ENCODE results near the gene LRRC9. TPM values are rescaled to one million over a fixed set of nuclear protein-coding genes. Genes with fewer than 3 reads are reported as not detected.
"Not testable (repeated sequence)": the region's sequence is repeated elsewhere in the genome, so short reads cannot be mapped to it uniquely, and the experiment has no call there.

LRRC9 gene
- total RNA-seq, 1 donor from 2014 or later = 1.7 TPM

DNA sequence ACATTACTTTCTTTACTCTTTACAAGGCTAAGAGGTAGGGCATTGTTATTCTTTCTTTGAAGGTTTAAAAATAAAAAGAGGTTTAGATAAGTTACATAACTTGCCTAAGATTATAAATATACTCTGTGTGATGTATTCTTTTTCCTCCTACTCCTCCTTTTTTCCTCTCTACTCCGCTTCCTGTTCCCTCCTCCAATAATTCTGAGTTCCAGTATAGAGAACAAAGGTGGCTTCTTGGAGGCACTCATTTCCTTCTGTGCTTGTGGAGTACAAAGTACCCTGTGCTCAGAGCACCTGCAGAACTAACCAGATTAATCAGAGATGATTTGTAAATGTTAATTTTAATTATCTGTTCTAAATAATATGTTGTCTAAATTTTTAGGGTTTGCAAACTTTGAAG, 11.3 kb downstream of the LRRC9 start:
- no peak for DNase-seq (ENCODE audit: extremely low spot score, unreplicated experiment)
- Mint-ChIP-seq H3K9me3 (no peaks in the 10 kb centered on the region), H3K36me3 (no peaks in the 10 kb centered on the region), H3K27ac (no peak overlapping the region), H3K4me3 (no peak overlapping the region), H3K27me3 (no peaks in the 10 kb centered on the region), H3K4me1 (ENCODE audit: unreplicated experiment) (no peaks in the 10 kb centered on the region)
- TF ChIP-seq, protein P1, sequence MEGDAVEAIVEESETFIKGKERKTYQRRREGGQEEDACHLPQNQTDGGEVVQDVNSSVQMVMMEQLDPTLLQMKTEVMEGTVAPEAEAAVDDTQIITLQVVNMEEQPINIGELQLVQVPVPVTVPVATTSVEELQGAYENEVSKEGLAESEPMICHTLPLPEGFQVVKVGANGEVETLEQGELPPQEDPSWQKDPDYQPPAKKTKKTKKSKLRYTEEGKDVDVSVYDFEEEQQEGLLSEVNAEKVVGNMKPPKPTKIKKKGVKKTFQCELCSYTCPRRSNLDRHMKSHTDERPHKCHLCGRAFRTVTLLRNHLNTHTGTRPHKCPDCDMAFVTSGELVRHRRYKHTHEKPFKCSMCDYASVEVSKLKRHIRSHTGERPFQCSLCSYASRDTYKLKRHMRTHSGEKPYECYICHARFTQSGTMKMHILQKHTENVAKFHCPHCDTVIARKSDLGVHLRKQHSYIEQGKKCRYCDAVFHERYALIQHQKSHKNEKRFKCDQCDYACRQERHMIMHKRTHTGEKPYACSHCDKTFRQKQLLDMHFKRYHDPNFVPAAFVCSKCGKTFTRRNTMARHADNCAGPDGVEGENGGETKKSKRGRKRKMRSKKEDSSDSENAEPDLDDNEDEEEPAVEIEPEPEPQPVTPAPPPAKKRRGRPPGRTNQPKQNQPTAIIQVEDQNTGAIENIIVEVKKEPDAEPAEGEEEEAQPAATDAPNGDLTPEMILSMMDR (conservative IDR thresholded peaks at IDR 0.05) = no peak

DNA sequence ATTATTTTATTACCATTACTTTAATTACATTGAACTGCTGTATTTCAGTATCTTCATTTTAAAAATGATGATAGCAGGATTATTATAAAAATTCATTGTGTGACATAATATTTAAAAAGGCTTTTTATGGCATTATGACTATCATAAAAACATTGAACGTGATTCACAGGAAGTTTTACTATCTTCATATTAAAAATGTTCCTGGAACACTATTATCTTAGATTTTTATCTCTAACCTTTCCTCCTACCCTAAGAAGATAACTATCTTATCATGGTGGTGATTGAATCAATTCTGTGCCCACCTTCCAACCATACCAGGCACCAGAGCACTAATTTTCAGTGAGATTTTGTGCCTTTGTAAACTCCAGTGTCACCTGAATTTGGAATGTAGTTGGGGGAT, 16.2 kb downstream of the LRRC9 start:
- H3K27ac Mint-ChIP-seq = no peak overlapping the region
- TF ChIP-seq, protein P1 (conservative IDR thresholded peaks at IDR 0.05) = no peak
- H3K36me3 Mint-ChIP-seq = no peaks in the 10 kb centered on the region
- H3K4me1 Mint-ChIP-seq (ENCODE audit: unreplicated experiment) = no peaks in the 10 kb centered on the region
- H3K9me3 Mint-ChIP-seq = no peaks in the 10 kb centered on the region
- no peaks in the 10 kb centered on the region for H3K27me3 Mint-ChIP-seq
- no peak overlapping the region for H3K4me3 Mint-ChIP-seq
- DNase-seq (ENCODE audit: extremely low spot score, unreplicated experiment) = no peak

DNA sequence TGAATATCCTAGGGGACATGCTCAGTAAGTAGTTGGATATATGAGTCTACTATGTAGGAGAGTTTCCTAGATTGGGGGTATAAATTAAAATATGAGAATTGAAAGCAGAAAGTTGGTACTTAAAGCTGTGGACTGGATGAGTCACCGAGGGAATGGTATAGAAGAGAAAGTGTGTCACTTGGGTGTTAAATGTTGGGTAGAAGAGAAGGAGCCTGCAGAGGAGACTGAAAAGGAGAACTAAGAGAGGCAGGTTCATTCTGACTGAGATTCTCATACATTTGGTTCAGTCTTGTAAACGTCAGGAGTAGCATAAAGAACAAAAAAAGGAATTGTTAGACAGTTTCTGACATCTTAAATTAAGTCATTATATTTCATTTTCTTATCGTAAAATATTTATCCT, 19.9 kb downstream of the LRRC9 start:
- no peaks in the 10 kb centered on the region for H3K4me1 Mint-ChIP-seq (ENCODE audit: unreplicated experiment)
- no peaks in the 10 kb centered on the region for H3K36me3 Mint-ChIP-seq
- TF ChIP-seq, protein P1 (conservative IDR thresholded peaks at IDR 0.05) = no peak
- DNase-seq (ENCODE audit: extremely low spot score, unreplicated experiment) = no peak
- no peak overlapping the region for H3K27ac Mint-ChIP-seq
- no peaks in the 10 kb centered on the region for H3K27me3 Mint-ChIP-seq
- no peaks in the 10 kb centered on the region for H3K9me3 Mint-ChIP-seq
- no peak overlapping the region for H3K4me3 Mint-ChIP-seq

DNA sequence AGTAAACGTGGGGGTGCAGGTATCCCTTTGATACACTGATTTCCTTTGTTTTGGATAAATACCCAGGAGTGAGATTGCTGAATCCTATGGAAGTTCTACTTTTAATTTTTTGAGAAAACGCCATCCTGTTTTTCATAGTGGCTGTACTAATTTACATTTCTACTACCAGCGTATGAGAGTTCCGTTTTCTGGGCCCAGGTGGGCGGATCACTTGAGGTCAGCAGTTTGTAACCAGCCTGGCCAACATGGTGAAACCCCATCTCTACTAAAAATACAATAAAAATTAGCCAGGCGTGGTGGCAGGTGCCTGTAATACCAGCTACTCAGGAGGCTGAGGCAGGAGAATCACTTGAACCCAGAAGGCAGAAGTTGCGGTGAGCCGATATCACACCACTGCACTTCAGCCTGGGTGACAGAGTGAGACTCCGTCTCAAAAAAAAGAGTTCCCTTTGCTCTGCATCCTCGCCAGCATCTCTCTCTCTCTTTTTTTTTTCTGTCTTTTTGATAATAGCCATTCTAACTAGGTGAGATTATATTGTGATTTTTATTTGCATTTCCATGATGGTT, 22.4 kb downstream of the LRRC9 start:
- H3K4me1 Mint-ChIP-seq (ENCODE audit: unreplicated experiment); H3K9me3 Mint-ChIP-seq; H3K36me3 Mint-ChIP-seq; H3K27ac Mint-ChIP-seq; H3K27me3 Mint-ChIP-seq; DNase-seq (ENCODE audit: extremely low spot score, unreplicated experiment); H3K4me3 Mint-ChIP-seq: not testable (repeated sequence)

DNA sequence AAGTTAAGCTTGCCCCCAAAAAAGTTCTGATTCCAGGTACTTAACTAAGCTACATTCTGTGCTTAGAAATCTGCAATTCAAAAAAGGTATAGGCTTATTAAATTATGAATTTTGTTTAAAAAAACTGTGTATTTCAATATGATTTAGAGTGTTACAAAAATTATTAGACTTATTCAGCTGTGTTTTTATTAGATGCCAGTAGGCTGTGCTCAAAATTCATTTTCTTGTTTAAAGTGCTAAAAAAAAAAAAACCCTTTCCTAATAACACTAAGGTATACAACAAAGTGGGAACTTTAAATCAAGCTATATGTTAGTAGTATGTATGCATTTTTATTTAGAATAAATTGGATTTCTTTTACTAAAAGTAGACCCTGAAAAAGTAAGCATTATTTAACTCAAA, 25.0 kb downstream of the LRRC9 start:
- H3K9me3 Mint-ChIP-seq = no peaks in the 10 kb centered on the region
- TF ChIP-seq, protein P1 (conservative IDR thresholded peaks at IDR 0.05) = no peak
- H3K4me1 Mint-ChIP-seq (ENCODE audit: unreplicated experiment) = no peaks in the 10 kb centered on the region
- no peaks in the 10 kb centered on the region for H3K27me3 Mint-ChIP-seq
- DNase-seq (ENCODE audit: extremely low spot score, unreplicated experiment) = no peak
- no peak overlapping the region for H3K4me3 Mint-ChIP-seq
- no peak overlapping the region for H3K27ac Mint-ChIP-seq
- no peaks in the 10 kb centered on the region for H3K36me3 Mint-ChIP-seq

DNA sequence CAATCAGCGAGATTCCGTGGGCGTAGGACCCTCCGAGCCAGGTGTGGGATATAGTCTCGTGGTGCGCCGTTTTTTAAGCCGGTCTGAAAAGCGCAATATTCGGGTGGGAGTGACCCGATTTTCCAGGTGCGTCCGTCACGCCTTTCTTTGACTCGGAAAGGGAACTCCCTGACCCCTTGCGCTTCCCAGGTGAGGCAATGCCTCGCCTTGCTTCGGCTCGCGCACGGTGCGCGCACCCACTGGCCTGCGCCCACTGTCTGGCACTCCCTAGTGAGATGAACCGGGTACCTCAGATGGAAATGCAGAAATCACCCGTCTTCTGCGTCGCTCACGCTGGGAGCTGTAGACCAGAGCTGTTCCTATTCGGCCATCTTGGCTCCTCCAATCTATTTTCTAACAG, 32.2 kb downstream of the LRRC9 start:
- not testable (repeated sequence) for H3K27me3 Mint-ChIP-seq; DNase-seq (ENCODE audit: extremely low spot score, unreplicated experiment); H3K4me1 Mint-ChIP-seq (ENCODE audit: unreplicated experiment); H3K36me3 Mint-ChIP-seq
- H3K27ac Mint-ChIP-seq = peak overlapping the region; percentile 72
- H3K9me3 Mint-ChIP-seq = peaks cover 10% of the 10 kb centered on the region
- H3K4me3 Mint-ChIP-seq = peak overlapping the region; percentile 81

DNA sequence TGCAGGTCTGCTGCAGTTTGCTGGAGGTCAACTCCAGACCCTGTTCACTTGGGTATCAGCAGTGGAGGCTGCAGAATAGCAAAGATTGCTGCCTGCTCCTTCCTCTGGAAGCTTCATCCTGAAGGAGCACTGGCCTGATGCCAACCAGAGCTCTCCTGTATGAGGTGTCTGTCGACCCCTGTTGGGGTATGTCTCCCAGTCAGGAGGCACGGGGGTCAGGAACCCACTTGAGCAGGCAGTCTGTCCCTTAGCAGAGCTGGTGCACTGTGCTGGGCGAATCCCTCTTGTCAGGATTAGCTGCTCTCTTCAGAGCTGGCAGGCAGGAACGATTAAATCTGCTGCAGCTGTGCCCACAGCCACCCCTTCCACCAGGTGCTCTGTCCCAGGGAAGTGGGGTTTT, 37.9 kb downstream of the LRRC9 start:
- H3K36me3 Mint-ChIP-seq; H3K4me3 Mint-ChIP-seq; H3K4me1 Mint-ChIP-seq (ENCODE audit: unreplicated experiment); DNase-seq (ENCODE audit: extremely low spot score, unreplicated experiment); H3K27me3 Mint-ChIP-seq; H3K27ac Mint-ChIP-seq: not testable (repeated sequence)
- peaks cover 14% of the 10 kb centered on the region for H3K9me3 Mint-ChIP-seq

Data from type B pancreatic cell (in vitro differentiated cells).